ENCODE measurements around the gene TLR9. TPM values are rescaled to one million over a fixed set of nuclear protein-coding genes. Genes with fewer than 3 reads are reported as not detected.
A peak's percentile ranks its signal among the peaks of the same experiment; 100 is the strongest.

Gene TLR9
- total RNA-seq, 1 donor from 2014 or later = 1.4 TPM

GRCh38 chr3:52216585-52217408 lies 8.6 kb downstream of the TLR9 start:
- peak; percentile 89 for DNase-seq (ENCODE audit: low spot score)

- no peak for DNase-seq (ENCODE audit: low spot score)
These were observed 10.1 kb downstream of the TLR9 start for GRCh38 chr3:52215351-52215750.

GRCh38 chr3:52213901-52214300 lies 11.5 kb downstream of the TLR9 start:
- DNase-seq (ENCODE audit: low spot score) = no peak

- no peak for DNase-seq (ENCODE audit: low spot score)
These were observed 12.4 kb downstream of the TLR9 start for GRCh38 chr3:52213005-52213404.

- DNase-seq (ENCODE audit: low spot score) = no peak
These were observed 14.1 kb downstream of the TLR9 start for GRCh38 chr3:52211268-52211891.

- DNase-seq (ENCODE audit: low spot score) = no peak
These were observed 14.8 kb downstream of the TLR9 start for GRCh38 chr3:52210550-52211046.

- no peak for DNase-seq (ENCODE audit: low spot score)
These were observed 15.4 kb downstream of the TLR9 start for GRCh38 chr3:52210037-52210436.

GRCh38 chr3:52208556-52208955 lies 16.9 kb downstream of the TLR9 start:
- DNase-seq (ENCODE audit: low spot score) = no peak

- no peak for DNase-seq (ENCODE audit: low spot score)
These were observed 19.6 kb downstream of the TLR9 start for GRCh38 chr3:52205727-52206372.

GRCh38 chr3:52204337-52205073 lies 20.9 kb downstream of the TLR9 start:
- DNase-seq (ENCODE audit: low spot score) = no peak

GRCh38 chr3:52203701-52204100 lies 21.7 kb downstream of the TLR9 start:
- DNase-seq (ENCODE audit: low spot score) = no peak

- no peak for DNase-seq (ENCODE audit: low spot score)
These were observed 22.9 kb downstream of the TLR9 start for GRCh38 chr3:52202384-52203077.

GRCh38 chr3:52200981-52201679 lies 24.3 kb downstream of the TLR9 start:
- no peak for DNase-seq (ENCODE audit: low spot score)

GRCh38 chr3:52198643-52199608 lies 26.5 kb downstream of the TLR9 start:
- no peak for DNase-seq (ENCODE audit: low spot score)

- peak; percentile 94 for DNase-seq (ENCODE audit: low spot score)
These were observed 27.4 kb downstream of the TLR9 start, which contains the start of gene ALAS1 for GRCh38 chr3:52197842-52198625. TSS of gene ALAS1 (plus strand) at chr3:52198160. CDS start at chr3:52199242, 1,082 bp downstream.

- DNase-seq (ENCODE audit: low spot score) = no peak
These were observed 28.0 kb downstream of the TLR9 start for GRCh38 chr3:52197499-52197841.

- peak; percentile 92 for DNase-seq (ENCODE audit: low spot score)
These were observed 28.5 kb downstream of the TLR9 start for GRCh38 chr3:52196977-52197376.

- DNase-seq (ENCODE audit: low spot score) = no peak
These were observed 29.6 kb downstream of the TLR9 start for GRCh38 chr3:52195823-52196331.

GRCh38 chr3:52195291-52195597 lies 30.2 kb downstream of the TLR9 start:
- DNase-seq (ENCODE audit: low spot score) = no peak
